GM19463 (cell line): Measurements from ENCODE around the gene ACO1.
"Not testable (repeated sequence)": the region's sequence is repeated elsewhere in the genome, so short reads cannot be mapped to it uniquely, and the experiment has no call there.

Source experiments
- ATAC-seq: cut with Tn5 transposase; IDR thresholded peaks from one replicate; pipeline ENCODE4 v1.9.1; 2021; ENCODE audit warnings: mild to moderate bottlenecking, moderate library complexity; ENCODE audit not compliant: unreplicated experiment

Gene ACO1

DNA sequence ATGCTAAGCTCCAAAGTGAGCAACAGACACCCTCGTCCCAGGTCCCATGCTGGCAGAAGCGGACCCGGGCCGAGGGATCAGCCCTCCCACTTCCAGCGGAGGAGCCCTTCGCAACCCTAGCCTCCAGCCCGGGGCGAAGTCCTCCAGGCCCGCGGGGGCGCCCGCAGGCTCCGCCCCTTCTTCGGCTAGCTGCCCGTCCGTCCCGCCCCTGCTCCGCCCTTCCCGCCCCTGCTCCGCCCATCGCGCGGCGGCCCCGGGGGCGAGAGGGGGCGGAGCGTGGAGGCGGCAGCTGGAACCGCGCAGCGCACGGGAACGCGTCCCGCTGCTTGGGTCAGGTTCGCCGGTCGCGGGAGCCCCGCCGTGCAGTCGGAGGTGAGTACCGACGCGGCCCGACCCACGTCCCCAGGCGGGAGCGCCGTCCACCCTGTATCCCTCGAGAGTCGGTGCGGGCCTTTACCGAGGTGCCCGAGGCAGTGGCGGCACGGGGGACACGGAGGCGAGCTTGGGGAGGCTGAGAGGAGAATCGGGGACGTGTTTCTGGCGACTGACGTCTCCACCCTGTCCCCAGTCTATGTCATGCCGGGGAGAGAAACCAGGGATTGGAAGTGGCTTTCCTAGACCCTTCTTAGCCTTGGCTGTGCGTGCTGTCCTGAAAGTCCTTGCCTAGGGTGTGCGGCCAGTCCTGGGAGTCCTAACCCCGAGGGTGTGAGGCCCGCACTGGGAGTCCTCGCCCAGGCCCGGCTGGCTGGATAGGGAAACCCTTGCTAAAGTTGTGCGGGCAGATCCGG, at the start of gene ACO1:
Gene ACO1, plus strand, starts transcription at position 280 of the 788 bp plus-strand sequence. CDS start 20,864 bp downstream, outside the sequence.
- ATAC-seq = peak; percentile 96

DNA sequence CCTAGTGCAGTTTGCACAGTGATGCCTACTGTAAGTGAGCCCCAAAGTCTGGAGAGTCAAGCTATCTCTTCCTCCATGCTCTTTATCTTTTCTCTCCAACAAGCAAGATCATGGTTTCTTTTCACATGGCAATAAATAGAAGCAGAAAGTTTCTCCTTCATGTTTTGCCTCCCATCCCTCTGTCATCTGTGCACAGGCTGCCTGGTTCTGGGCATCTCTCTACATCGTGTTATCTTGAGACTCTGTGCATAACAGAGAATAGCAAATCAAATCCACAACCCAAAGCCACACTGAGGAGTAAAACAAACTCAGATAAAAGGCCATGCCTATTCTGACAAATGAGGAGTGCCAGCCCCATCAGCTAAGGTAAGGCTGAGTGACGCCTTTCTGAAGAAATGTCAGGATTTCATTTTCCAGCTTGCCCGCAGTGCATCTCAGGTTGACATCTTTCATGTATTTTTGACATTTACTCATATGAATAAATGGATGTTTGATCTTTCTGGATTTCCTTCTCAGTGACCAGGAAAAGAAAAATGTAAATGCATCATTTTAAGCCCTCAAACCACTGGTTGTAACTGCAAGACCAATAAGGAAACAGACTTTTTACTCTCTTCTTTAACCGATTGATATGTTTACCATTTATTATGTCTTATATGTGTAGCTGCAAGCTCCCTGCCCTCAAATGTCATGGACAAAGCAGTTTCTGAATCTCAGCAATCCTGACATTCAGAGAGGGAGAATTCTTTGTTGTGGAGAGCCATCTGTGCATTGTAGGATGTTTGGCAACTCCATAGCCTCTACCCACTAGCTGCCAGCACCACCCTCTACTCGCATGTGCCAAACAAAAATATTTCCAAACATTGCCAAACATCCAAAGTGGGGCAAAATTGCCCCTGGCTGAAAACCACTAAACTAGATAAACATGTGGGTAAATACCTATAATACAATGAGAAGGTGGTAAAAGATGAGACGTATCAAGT, 49.2 kb upstream of the ACO1 start:
- no peak for ATAC-seq

DNA sequence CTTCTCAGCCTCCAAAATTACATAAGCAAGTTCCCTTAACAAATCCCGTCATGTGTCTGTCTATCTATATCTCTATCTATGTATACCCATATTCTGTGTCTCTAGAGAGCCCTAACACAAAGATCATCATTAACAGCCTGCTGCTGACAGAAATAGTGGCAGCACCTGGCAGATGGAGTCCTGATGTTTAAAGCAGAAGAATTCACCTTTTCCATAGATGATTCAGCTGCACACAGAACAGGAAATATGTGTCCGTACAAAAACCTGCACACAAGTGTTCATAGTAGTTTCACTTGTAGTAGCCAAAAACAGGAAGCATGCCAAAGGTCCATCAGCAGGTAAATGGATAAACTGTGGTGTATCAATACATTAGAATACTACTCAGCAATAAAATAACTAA, 45.0 kb upstream of the ACO1 start:
- peak; percentile 86 for ATAC-seq

DNA sequence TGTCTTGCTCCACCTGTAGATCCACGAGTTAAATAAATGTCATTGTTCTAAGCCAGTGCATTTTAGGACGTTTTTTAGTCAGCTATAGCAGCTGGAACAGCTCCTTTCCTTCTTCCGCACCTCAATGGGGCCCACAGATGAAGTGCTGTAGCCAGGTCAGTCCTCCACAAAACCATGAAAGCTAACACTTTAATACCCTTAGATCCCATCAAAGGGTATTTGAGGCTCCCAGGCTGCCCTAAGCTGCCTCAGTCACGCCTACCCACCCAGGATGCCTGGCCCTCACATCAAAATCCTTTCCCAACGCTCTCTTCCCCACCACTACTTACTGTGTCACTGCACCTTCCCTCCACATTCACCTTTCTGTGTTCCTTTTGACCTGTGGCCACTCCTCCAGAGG, 44.1 kb upstream of the ACO1 start:
- ATAC-seq = no peak

DNA sequence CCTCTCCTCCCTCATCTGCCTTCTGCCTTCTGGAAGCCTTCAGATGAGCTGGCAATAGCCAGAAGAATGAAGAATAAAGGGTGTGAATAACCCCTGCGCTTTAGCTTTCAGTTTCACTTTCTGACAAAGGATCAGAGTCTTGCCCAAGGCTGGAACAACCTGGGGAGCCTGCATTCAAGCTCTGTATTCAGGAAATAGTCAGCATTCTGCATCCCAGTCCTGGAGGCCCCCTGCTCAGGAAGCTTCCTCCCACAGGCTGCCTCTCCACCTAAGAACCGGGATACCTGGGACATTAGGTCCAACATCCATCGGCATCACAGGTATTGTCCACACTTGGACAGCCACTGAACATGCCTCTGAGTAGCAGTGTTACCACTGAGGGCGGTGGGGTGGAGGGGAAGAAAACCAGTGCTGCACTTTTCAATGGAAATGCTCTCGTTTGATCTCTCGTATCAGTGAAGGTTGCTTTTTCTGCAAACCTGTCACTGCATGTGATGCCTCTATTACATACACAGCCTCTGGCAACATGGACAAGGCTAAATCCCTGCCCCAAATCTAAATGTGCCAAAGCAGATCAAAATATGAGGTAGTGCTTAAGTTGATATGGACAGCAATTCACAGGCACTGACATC, 39.8 kb upstream of the ACO1 start:
- ATAC-seq = peak; percentile 40

DNA sequence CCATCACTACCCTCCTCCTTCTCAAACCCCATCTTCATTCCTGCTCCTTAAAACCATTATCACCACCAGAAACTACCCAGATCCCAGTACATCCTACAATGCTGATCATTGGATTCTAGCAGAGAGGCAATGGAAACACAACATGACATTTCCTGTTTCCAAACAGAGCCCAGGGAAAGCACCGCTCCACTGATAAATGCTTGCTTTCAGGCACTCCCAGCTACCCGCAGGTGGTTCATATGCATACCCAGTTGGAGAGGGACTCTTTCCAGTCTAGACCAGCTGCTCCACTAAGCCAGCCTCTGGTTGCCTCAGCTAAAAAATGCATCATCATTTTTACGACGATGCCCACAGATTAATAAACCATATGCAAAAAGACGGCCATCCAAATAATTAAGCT, 39.2 kb upstream of the ACO1 start:
- no peak for ATAC-seq

DNA sequence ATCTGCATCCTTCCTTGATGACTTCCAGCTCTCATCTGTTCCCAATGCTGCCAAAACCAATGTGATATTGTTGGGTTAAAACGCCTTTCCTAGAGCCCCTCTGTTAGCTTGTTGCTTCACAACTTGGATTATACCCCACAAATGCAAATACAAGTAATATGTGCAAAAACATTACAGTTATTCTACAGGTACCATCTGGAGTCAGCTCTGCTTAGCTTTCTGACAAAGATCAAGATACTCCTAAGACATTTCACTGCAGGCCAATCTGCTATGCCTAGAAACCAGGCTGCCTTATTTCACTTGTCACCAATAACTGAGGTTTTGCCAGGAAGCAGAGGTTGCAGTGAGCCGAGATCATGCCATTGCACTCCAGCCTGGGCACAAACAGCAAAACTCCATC, 36.9 kb upstream of the ACO1 start:
- ATAC-seq = no peak

DNA sequence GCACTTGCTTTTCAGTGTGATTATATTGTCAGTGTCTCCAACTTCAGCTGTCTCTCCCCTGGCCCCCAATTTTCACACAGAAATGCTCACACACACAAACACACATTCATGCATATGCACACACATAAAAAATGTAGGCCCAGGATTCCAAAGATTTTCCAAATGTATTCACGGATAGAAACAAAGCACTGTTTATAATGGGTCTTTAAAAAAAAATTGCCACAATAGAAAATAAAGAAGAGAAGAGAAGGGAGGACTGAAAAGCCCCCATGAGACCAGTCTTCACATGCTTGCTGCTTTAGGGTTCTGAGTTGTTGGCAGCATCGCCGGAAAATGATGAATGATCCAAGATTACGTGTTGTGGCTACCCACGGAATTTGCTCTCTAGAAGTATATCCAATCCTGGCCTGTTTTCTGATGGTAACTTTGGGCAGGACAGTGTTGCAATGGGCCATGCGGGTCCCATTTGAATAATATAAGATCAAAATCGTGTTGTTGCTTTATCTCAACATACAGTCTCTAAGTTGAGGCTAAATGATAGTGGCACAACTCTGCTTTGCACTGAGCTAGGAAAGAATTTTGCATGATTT, 36.2 kb upstream of the ACO1 start:
- no peak for ATAC-seq

DNA sequence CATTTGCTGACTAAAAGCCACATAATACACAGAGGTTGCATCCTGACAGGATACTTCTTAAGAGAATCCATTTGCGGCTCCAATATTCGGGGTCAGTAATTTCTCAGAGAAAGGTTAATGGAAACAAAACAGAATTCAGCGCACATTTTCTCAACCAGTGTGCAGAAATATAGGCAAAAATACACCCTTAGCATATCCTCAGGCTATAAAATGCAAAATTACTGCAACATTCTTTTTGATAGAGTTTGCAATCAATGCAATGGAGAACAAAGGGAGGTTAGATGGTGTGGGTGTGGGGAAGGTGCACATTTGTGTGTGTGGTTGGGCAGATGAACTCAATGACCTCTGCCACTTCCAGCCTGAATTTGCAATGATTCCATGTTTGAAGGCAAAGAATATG, 35.4 kb upstream of the ACO1 start:
- ATAC-seq = no peak

DNA sequence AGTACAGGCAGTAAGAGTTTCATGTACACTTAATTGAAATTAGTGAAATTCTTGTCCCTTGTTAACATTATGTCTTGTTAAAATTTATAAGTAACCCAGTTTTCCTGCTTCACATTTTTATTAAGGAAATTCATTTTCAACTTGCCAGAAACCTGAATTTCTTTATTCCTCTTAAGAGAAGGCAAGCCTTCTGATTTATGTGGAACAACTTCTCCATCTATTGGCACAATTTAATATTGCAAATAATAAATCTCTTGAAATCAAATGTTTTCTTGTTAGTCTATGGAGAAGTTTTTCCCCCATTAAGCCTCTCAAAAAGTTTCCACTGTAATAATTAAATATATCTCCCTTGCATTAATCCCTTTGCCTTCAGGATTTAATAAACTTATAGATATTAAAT, 33.8 kb upstream of the ACO1 start:
- ATAC-seq = no peak

DNA sequence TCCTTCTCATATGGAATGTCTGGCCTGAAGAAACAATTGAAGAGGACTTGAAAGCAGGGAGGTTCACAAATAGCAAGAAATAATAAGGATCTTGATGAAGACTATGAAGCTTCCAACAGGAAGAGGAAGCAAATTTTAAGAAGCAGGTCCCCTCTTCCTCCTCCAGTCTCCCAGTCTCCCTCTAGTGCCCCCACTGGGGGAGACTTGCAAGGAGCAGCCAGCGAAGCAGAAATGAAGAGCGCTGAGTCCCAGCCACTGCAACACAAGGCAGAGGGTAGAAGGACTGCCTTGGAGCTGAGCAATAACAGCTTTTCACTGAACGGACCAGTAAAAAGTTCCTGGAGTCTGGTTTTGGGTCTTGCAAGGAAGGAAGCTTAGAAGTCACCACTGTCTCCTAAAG, 32.6 kb upstream of the ACO1 start:
- ATAC-seq = no peak

DNA sequence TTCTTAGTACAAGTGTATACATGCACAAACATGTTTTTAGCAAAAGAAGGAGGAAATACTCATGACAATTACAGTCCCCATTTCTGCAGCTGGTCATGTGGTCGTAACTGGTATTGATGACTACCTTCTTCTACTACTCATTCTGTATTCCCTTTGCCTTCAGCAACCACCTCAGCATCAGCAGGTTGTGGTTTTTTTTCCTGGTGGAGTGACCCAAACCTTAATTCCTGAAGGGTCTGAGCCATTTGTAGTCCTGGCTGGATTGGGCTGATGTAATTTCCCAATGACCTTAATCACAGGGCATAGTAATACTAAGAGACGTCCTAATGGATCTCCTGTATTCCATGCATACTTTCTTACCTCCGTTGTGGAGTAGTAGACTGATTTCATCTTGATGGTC, 31.0 kb upstream of the ACO1 start:
- not testable (repeated sequence) for ATAC-seq

DNA sequence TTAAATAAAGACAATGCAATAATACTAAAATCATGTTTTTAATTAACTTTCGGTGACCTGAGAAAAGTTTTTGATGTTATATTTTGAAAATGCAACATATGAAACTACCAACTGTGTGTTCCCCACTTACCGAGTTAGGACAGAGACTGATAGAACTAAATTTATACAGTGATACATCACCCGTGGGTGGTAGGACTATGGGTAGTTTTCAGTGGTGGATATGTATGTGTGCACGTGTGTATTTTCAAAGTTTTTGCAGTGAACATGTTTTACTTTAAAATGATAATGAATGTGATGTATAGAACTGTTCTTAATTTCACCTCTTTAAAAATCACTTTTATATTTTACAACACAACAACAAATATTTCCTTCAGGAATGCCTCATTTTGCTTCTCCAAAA, 25.0 kb upstream of the ACO1 start:
- no peak for ATAC-seq

DNA sequence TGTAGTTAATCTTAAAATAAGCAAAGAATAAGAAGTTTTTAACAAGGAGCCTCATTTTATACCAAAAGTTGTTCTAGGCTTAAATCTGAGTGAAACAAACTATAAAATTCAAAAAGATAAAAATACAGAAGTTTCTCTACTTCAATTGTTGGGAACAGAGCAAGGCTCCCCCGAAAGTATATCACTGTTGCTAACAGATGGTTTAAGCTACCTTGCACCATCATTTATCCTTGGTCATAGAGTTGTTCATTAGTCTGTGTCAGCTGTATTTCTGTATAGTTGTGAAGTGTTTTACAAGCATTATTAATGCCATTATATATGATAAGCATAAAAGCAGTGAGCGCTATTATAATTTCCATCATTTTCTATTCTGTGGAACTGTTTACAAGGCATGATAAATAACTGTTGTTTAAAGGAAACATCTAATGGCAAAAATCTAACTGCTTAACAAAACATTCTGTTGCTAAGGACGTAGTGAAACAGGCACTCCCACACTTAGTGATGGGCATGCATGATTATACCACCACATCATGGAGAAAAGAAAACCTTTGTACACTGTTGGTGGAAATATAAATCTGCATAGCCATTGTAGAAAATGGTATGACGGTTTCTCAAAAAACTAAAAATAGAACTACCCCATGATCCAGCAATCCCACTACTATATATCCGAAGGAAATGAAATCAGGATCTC, 23.3 kb upstream of the ACO1 start:
- ATAC-seq = no peak

DNA sequence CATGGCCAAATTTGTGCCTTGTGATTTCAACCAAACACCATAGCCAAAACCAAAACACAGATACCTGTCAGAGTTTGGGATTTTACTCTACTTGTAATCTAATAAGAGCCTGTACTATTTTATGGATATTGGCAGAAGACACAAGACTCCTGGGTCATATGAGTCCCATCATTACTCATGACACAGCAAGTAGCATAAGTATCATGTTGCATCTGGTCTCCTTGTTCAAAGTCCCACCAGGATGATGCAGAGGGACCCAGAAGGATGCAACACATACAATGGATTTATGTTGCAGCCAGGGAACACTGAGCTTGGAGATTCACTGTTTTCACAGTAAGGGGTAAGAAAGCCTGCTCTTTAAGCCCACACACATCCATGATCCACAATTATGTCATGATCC, 13.2 kb upstream of the ACO1 start:
- ATAC-seq = no peak

DNA sequence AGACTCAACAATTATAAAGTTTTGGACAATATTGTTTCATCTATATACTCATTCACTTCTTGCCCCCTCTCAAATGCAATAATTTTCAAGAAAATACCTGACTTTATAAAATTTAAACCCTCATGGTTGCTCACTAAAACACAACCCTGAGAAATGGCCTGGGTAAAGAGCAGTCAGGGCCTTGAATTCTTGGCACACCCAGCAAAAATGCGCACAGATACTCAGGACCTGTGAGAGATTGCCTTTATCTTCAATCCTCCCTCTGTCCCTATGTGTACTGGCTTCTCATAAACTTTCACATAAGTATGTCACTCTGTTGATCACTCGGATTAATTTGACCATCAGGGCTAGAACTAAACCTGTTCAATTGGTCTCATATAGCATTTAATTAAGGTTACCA, 12.8 kb upstream of the ACO1 start:
- ATAC-seq = no peak

DNA sequence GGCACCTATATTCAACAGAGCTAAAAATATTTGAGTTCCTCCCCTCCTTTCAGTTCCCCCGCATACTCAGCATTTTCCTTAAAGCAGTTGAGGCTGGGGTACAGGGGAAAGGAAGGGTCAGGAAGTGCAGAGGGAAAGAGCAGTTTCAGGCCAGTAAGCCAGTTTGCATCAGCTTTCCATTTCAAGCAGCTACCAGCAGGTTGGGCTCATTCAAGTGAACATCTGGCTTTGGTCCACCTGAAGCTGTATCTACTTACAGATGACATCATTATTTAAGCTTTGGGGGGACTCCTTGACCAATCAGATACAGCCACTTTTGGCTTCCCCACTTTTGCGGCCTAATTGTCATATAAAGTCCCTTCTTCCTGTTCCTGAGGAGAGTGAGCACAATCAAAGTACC, 8.2 kb upstream of the ACO1 start:
- ATAC-seq = no peak

DNA sequence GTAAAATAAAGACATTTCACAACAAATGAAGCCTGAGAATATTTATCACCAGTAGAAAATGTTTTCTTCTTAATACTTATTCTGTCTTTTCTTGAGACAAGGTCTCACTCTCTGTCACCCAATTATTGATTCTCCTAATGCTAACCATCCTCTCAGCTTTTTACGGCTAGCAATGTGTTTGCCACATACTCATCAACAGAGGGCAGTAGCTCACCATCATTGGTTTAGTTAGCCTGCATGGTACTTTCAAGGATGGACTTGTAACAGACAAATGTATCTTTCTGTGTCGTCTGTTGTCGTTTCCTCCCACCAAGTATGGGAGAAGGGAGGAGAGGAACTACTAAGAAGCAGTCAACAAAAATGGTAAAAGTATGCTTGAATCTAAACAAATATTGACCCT, 5.9 kb upstream of the ACO1 start:
- ATAC-seq = peak; percentile 79

DNA sequence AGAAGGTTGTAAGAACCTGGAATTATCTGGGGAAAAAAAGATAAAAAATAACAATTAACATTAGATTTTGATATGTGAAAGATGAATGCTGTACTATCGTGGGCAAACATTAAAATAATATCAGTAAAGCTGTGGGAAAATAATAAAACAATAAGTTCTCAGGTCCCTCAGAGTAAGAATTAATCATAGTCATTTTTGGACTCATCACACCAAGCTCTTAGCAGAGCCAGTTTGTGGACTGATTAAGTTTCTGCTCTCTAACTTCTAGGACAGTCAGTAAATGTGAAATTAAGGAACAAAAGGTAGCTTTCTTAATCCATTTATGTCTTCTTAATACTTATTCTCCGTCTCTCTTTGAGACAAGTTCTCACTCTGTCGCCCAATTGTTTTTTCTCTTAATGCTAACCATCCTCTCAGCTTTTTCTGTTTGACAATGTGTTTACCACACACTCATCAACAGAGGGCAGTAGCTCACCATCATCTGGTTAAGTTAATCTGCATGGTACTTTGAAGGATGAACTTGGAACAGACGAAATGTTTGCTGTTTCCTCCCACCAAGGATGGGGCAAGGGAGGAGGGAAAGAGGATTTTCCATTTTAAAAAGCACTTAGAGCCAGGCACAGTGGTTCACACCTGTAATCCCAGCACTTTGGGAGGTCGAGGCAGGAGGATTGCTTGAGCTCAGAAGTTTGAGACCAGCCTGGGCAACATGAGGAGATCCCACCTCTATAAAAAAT, 5.3 kb upstream of the ACO1 start:
- ATAC-seq = peak; percentile 65

DNA sequence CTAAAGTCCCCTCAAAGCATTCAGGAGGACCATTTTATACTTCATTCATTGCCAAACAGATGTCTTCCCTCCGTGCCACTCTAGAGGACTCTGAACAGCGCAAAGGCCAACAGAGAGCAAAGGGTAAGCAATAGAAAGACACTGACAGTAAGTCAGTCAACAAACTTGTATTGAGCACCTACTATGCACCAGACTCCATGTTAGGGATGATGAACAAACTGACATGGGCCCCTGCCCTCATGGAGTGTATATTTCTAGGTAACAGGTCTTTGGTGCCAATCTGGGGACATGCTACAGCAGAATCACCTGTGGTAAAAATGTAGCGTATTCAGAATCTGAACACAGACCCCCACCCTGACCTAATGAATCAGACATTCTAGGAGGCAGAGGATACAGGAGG, 3.5 kb upstream of the ACO1 start:
- no peak for ATAC-seq
